NCI-H748 treated with DMSO at 0.1 percent for 48 hours (cell line): ENCODE data around the gene FAM170B.

Experiments
- DNase-seq: peaks from one replicate; lab custom pipeline; 2025; lab: John Stamatoyannopoulos, UW

Gene FAM170B

GRCh38 chr10:49106451-49106850 lies 27.4 kb downstream of the FAM170B start:
- DNase-seq, result no peak

- DNase-seq, result no peak
These were observed 28.7 kb downstream of the FAM170B start for GRCh38 chr10:49105076-49105475.

- DNase-seq, result no peak
These were observed 29.5 kb downstream of the FAM170B start for GRCh38 chr10:49104323-49104722.

GRCh38 chr10:49103761-49104160 lies 30.1 kb downstream of the FAM170B start:
- DNase-seq, result no peak

- DNase-seq, result no peak
These were observed 34.8 kb downstream of the FAM170B start for GRCh38 chr10:49099046-49099445.

- no peak for DNase-seq
These were observed 36.9 kb downstream of the FAM170B start for GRCh38 chr10:49096890-49097445.

GRCh38 chr10:49094646-49095045 lies 39.2 kb downstream of the FAM170B start:
- DNase-seq, result no peak

GRCh38 chr10:49093922-49094321 lies 39.9 kb downstream of the FAM170B start:
- no peak for DNase-seq

- DNase-seq, result no peak
These were observed 41.3 kb downstream of the FAM170B start for GRCh38 chr10:49092477-49092876.

- DNase-seq, result no peak
These were observed 42.2 kb downstream of the FAM170B start for GRCh38 chr10:49091450-49092210.

GRCh38 chr10:49090696-49091380 lies 43.0 kb downstream of the FAM170B start:
- no peak for DNase-seq

- DNase-seq, result no peak
These were observed 43.6 kb downstream of the FAM170B start for GRCh38 chr10:49090189-49090575.

- no peak for DNase-seq
These were observed 44.1 kb downstream of the FAM170B start for GRCh38 chr10:49089557-49090188.

GRCh38 chr10:49089152-49089551 lies 44.7 kb downstream of the FAM170B start:
- DNase-seq, result no peak

GRCh38 chr10:49086889-49087288 lies 46.9 kb downstream of the FAM170B start:
- no peak for DNase-seq

- no peak for DNase-seq
These were observed 50.6 kb downstream of the FAM170B start for GRCh38 chr10:49083261-49083660.

- DNase-seq, result no peak
These were observed 51.1 kb downstream of the FAM170B start for GRCh38 chr10:49082766-49083165.

- no peak for DNase-seq
These were observed 52.1 kb downstream of the FAM170B start for GRCh38 chr10:49081547-49082275.
